A549 (cell line): Measurements from ENCODE around the gene ZNF324.

ENCODE experiments used
- KDM1A ChIP-seq: fragments of 200-600 bp; sonication (generic); IDR thresholded peaks from 2 replicates; pipeline ENCODE4 v1.6.1; 2016; ENCODE audit warnings: low read depth, mild to moderate bottlenecking
- POLR2A ChIP-seq: IDR thresholded peaks from 2 replicates; pipeline ENCODE4 v1.6.1; 2012; ENCODE audit warnings: mild to moderate bottlenecking, low read length
- RAD21 ChIP-seq, 2 experiments: fragments of >200 bp in 1 of 2; sonication (Bioruptor Twin) in 1 of 2; formaldehyde crosslinking in 1 of 2; IDR thresholded peaks in 1 of 2; conservative IDR thresholded peaks in 1 of 2; 2 replicates in 1 of 2; 3 replicates in 1 of 2; pipeline ENCODE4 v1.6.1; 2012 to 2018; ENCODE audit warnings: inconsistent platforms in 1 of 2
- TF ChIP-seq, protein P1 (sequence below): fragments of >200 bp; sonication (Bioruptor Twin); formaldehyde crosslinking; IDR thresholded peaks from 3 replicates; pipeline ENCODE4 v1.5.1; 2016

DNA sequence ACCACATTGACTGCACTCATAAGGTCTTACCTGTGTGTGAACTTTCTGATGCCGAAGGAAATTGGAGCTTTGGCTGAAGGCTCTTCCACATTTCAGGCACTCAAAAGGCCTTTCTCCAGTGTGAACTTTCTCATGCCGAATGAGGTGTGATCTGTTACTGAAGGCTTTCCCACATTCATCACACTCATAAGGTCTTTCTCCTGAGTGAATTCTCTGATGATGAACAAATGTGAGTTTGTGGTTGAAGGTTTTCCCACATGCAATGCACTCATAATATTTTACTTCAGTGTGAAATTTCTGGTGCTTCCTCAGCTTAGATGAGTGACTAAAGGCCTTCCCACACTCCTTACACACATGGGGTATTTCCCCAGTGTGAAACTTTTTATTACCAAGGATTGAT lies 32.7 kb upstream of the ZNF324 start:
- TF ChIP-seq, protein P1, sequence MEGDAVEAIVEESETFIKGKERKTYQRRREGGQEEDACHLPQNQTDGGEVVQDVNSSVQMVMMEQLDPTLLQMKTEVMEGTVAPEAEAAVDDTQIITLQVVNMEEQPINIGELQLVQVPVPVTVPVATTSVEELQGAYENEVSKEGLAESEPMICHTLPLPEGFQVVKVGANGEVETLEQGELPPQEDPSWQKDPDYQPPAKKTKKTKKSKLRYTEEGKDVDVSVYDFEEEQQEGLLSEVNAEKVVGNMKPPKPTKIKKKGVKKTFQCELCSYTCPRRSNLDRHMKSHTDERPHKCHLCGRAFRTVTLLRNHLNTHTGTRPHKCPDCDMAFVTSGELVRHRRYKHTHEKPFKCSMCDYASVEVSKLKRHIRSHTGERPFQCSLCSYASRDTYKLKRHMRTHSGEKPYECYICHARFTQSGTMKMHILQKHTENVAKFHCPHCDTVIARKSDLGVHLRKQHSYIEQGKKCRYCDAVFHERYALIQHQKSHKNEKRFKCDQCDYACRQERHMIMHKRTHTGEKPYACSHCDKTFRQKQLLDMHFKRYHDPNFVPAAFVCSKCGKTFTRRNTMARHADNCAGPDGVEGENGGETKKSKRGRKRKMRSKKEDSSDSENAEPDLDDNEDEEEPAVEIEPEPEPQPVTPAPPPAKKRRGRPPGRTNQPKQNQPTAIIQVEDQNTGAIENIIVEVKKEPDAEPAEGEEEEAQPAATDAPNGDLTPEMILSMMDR = no peak
- TF ChIP-seq KDM1A (no peak), POLR2A (no peak), RAD21 (conservative IDR thresholded peaks at IDR 0.05 in 1 of 2, IDR thresholded peaks at IDR 0.05 in 1 of 2) (no peak)
